Muscle of leg (tissue), 11 donors: ENCODE data around the gene SEC14L1. TPM values are rescaled to one million over a fixed set of nuclear protein-coding genes. Genes with fewer than 3 reads are reported as not detected.
"Not testable (repeated sequence)": the region's sequence is repeated elsewhere in the genome, so short reads cannot be mapped to it uniquely, and the experiment has no call there.

Source experiments
- DNase-seq: peaks from one replicate; pipeline ENCODE4 v3.0.0; 2013
- H3K27ac ChIP-seq: one replicate; pipeline ENCODE4 v1.5.1; 2013; ENCODE audit warnings: mild to moderate bottlenecking, low read length, control low read depth
- H3K27me3 ChIP-seq: one replicate; pipeline ENCODE4 v1.6.1; 2013; ENCODE audit warnings: low read length; ENCODE audit not compliant: control insufficient read depth, insufficient read depth
- H3K36me3 ChIP-seq: one replicate; pipeline ENCODE4 v1.6.1; 2013; ENCODE audit warnings: low read length; ENCODE audit not compliant: control insufficient read depth, insufficient read depth
- H3K4me1 ChIP-seq: one replicate; pipeline ENCODE4 v1.6.1; 2013; ENCODE audit warnings: low read length; ENCODE audit not compliant: control insufficient read depth, insufficient read depth
- H3K4me3 ChIP-seq: one replicate; pipeline ENCODE4 v1.5.1; 2013; ENCODE audit warnings: low read length, control low read depth
- H3K9me3 ChIP-seq: replicated peaks from 2 replicates; pipeline ENCODE4 v1.6.1; 2013; ENCODE audit warnings: low read depth, low read length; ENCODE audit not compliant: control insufficient read depth
- WGBS: methylation state at CpG from one replicate; pipeline ENCODE4 v1.1.5; 2013; ENCODE audit warnings: missing lambda C conversion rate; ENCODE audit not compliant: insufficient coverage; 5-methylcytosine and 5-hydroxymethylcytosine counted together
- polyA plus RNA-seq, 8 donors: library from polyadenylated mRNA; unstranded; fragments of 120-200 nt; gene quantifications; one replicate each; pipeline versions ENCODE4 v1.2.1 to v1.2.3, GENCODE V29; 2013; ENCODE audit warnings: inconsistent platforms in 1 of 8, low replicate concordance in 1 of 8; ENCODE audit not compliant: insufficient read length in 8 of 8, insufficient read depth in 1 of 8
- total RNA-seq: library from RNA; stranded (reverse); fragments of 120-200 nt; gene quantifications from one replicate; pipeline ENCODE4 v1.2.4, GENCODE V29; 2013

The SEC14L1 gene
- total and polyA plus RNA-seq, 9 donors: 41.3 to 93.4 (median 82.4) TPM

- no peak for DNase-seq
- Histone ChIP-seq H3K4me3 (peak overlapping the region; percentile 61), H3K9me3 (no peaks in the 10 kb centered on the region), H3K36me3 (no peaks in the 10 kb centered on the region), H3K27ac (no peak overlapping the region), H3K4me1 (peaks cover 11% of the 10 kb centered on the region), H3K27me3 (peaks cover 14% of the 10 kb centered on the region)
- 28% methylated on average over 28 of the region's 34 CpGs for WGBS
Measured at GRCh38 chr17:77246110-77247047, 105.6 kb downstream of the SEC14L1 start.

GRCh38 chr17:77247048-77247541 lies 106.3 kb downstream of the SEC14L1 start:
- H3K4me1 ChIP-seq: peaks cover 11% of the 10 kb centered on the region
- peak overlapping the region; percentile 61 for H3K4me3 ChIP-seq
- peaks cover 14% of the 10 kb centered on the region for H3K27me3 ChIP-seq
- peak; percentile 89 for DNase-seq
- H3K9me3 ChIP-seq: no peaks in the 10 kb centered on the region
- no peaks in the 10 kb centered on the region for H3K36me3 ChIP-seq
- H3K27ac ChIP-seq: no peak overlapping the region
- under 1% methylated on average over 34 of the region's 51 CpGs for WGBS

GRCh38 chr17:77247609-77248008 lies 106.8 kb downstream of the SEC14L1 start:
- Histone ChIP-seq H3K27ac (no peak overlapping the region), H3K4me1 (peaks cover 11% of the 10 kb centered on the region), H3K36me3 (no peaks in the 10 kb centered on the region), H3K27me3 (peaks cover 14% of the 10 kb centered on the region), H3K9me3 (no peaks in the 10 kb centered on the region), H3K4me3 (peak overlapping the region; percentile 61)
- DNase-seq: no peak
- WGBS: 79% methylated on average over 2 of the region's 8 CpGs

GRCh38 chr17:77248216-77249114 lies 107.7 kb downstream of the SEC14L1 start:
- H3K9me3 ChIP-seq: no peaks in the 10 kb centered on the region
- no peak for DNase-seq

GRCh38 chr17:77251622-77252183 lies 110.9 kb downstream of the SEC14L1 start:
- H3K27ac ChIP-seq: no peak overlapping the region
- DNase-seq: no peak
- WGBS: 71% methylated on average over 1 of the region's 4 CpGs
- no peak overlapping the region for H3K4me3 ChIP-seq
- peaks cover 17% of the 10 kb centered on the region for H3K27me3 ChIP-seq
- no peaks in the 10 kb centered on the region for H3K36me3 ChIP-seq
- no peaks in the 10 kb centered on the region for H3K9me3 ChIP-seq
- H3K4me1 ChIP-seq: peaks cover 11% of the 10 kb centered on the region

More at GRCh38 chr17:77248216-77249114, 107.7 kb downstream of the SEC14L1 start:
- H3K36me3 ChIP-seq: no peaks in the 10 kb centered on the region
- peaks cover 14% of the 10 kb centered on the region for H3K27me3 ChIP-seq
- H3K4me1 ChIP-seq: peaks cover 11% of the 10 kb centered on the region
- no peak overlapping the region for H3K4me3 ChIP-seq
- WGBS: 57% methylated on average over 17 of the region's 17 CpGs
- no peak overlapping the region for H3K27ac ChIP-seq

- H3K27me3 ChIP-seq: peaks cover 17% of the 10 kb centered on the region
- WGBS: 57% methylated on average over 4 of the region's 7 CpGs
- not testable (repeated sequence) for DNase-seq, H3K9me3 ChIP-seq, H3K36me3 ChIP-seq, H3K4me3 ChIP-seq, H3K27ac ChIP-seq, H3K4me1 ChIP-seq
Measured at GRCh38 chr17:77252306-77252705, 111.5 kb downstream of the SEC14L1 start.

GRCh38 chr17:77253611-77254051 lies 112.9 kb downstream of the SEC14L1 start:
- peaks cover 4% of the 10 kb centered on the region for H3K4me1 ChIP-seq
- no peak overlapping the region for H3K27ac ChIP-seq
- H3K27me3 ChIP-seq: peaks cover 10% of the 10 kb centered on the region
- no peaks in the 10 kb centered on the region for H3K9me3 ChIP-seq
- no peak overlapping the region for H3K4me3 ChIP-seq
- WGBS: 49% methylated on average over 8 of the region's 11 CpGs
- H3K36me3 ChIP-seq: no peaks in the 10 kb centered on the region
- no peak for DNase-seq

- H3K9me3 ChIP-seq: no peaks in the 10 kb centered on the region
- H3K36me3 ChIP-seq: no peaks in the 10 kb centered on the region
- H3K27me3 ChIP-seq: peaks cover 3% of the 10 kb centered on the region
- H3K27ac ChIP-seq: no peak overlapping the region
- H3K4me1 ChIP-seq: peaks cover 4% of the 10 kb centered on the region
- no peak for DNase-seq
- WGBS: 56% methylated on average over 21 of the region's 25 CpGs
- no peak overlapping the region for H3K4me3 ChIP-seq
Measured at GRCh38 chr17:77254951-77255825, 114.4 kb downstream of the SEC14L1 start.

GRCh38 chr17:77255970-77256369 lies 115.2 kb downstream of the SEC14L1 start:
- H3K27me3 ChIP-seq, H3K4me1 ChIP-seq, H3K9me3 ChIP-seq, DNase-seq, H3K36me3 ChIP-seq, H3K4me3 ChIP-seq, H3K27ac ChIP-seq: not testable (repeated sequence)
- 83% methylated on average over 6 of the region's 14 CpGs for whole genome bisulfite sequencing
